Right renal cortex interstitium (tissue), 3 donors: Measurements from ENCODE around the gene BBX. TPM values are rescaled to one million over a fixed set of nuclear protein-coding genes. Genes with fewer than 3 reads are reported as not detected.

Source experiments
- DNase-seq, 3 donors: peaks; one replicate each; pipeline ENCODE4 v3.0.0-alpha.2; 2013; ENCODE audit warnings: low read depth in 3 of 3, low spot score in 2 of 3
- polyA plus RNA-seq, 3 donors: library from polyadenylated mRNA; unstranded; fragments of 120-200 nt; gene quantifications; one replicate each; pipeline ENCODE4 v1.2.1, GENCODE V29; 2013; ENCODE audit not compliant: insufficient read length in 3 of 3

Gene BBX
- polyA plus RNA-seq, 3 donors, result 63.8 to 72.0 (median 69.0) TPM

DNA sequence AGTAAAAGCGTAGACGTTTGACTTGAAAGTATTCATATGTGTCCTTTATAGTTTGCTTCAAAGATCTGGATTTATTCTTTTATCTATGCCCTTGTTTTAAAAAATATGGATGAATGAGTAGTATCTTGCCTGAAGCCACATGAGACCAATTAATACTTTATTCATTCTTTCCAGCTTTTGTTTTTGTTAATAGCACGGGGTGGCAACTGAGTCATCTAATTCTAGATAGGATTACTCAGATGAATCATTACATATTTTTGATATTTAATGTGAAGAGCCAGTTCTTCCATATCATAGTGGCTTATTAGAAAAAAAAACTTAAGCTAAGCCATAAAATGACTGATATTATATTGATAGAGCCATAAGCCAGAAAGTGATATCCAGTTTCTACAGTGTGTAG is 121.9 kb downstream of the BBX start:
- DNase-seq, result no peak

DNA sequence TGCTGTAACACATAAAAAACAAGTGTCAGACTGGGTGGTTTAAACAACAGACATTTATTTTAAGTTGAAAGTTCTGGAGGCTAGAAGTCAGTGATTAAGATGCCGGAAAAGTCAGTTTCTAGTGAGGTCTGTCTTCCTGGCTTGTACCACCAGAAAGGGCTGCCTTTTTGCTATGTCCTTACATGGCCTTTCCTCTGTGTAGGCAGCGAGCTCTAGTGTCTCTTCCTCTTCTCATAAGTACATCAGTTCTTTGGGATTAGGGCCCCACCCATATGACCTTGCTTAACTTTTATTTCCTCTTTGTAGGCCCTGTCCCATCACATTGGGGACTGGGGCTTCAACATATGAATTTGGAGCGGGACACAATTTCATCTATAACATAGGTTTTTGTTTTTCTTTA is 128.0 kb downstream of the BBX start:
- DNase-seq, result no peak

DNA sequence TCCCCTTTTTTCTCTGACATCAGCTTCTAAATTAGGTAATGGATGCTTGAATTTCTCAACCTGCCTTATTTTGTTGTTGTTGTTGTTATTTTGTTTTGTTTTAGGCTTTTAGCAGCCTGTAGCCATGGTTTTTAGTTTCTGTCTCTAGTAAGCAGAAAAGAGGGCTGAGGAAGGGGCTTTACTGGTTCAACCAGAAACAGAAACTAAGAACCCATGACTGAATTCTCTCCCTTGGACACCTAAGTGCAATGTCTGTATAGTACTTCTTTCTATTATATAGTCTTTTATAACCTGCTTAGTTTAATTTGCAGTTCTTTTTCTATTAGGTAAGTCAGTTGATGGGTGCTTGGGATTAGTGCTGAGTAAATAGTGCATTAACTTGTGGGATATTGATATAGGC is 129.0 kb downstream of the BBX start:
- no peak for DNase-seq

- DNase-seq, result no peak
These were observed 131.5 kb downstream of the BBX start for GRCh38 chr3:107654218-107654617.

DNA sequence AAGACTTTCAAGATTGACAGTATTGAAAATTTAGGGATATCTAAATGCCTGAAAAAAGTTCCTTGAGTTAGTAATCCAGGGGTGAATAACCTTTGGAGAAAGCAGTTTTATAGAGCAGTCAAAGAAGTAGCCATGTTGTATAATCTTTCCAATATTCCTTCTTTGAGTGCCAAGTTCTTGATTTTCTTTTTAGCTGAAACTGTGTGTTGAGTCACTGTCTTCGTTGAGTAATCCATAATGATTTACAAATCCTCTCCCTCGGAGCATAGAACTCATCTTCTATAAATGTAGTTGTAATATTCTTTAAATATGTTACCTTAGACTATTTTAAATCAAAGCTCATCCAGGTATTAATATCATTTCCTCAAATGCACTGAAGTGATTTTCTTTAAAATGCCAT is 135.2 kb downstream of the BBX start:
- no peak for DNase-seq

GRCh38 chr3:107660306-107660976 is 137.7 kb downstream of the BBX start:
- peak in 1 of 3 donors; percentile 39 for DNase-seq

GRCh38 chr3:107661447-107662123 is 138.8 kb downstream of the BBX start:
- no peak for DNase-seq

DNA sequence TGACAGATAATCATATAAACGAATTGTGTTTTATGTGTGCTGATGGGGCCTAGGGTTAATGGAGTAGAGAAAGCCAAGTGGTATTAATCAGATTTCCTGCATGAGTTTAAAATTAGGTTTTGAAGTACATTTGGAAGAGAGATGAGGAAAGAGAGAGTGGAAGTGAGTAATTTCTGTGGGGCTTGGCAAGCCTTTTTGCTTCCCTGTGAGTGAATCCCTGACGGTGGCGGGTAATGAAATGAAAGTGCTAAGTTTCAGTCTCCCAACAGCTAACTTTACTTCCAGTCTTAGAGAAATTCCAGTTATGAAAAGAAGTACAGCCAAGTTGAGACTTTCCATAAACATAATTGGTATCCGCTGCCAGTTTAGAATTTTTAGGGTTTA is 139.4 kb downstream of the BBX start:
- no peak for DNase-seq

- no peak for DNase-seq
These were observed 139.8 kb downstream of the BBX start for GRCh38 chr3:107662586-107662985.

GRCh38 chr3:107663266-107663665 is 140.5 kb downstream of the BBX start:
- no peak for DNase-seq

DNA sequence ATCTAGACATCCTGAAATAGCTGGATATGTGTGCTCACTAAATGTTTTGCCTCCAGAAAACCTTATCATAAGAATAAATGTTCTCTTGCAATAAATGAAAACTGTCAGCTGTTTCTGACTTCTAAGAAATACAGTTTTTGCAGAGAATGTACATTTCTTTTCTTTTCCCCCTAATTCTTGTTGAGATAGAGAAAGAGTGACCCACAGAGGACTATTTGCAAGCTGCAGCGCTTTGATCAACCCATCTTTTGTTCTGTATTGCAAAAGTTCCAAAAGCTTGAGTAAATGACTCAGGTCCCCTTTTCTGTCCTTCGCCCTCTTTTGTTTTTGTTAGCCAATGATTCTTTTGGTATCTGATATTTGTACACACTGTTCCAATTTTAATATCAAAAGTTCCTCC is 141.9 kb downstream of the BBX start:
- DNase-seq, result no peak

- DNase-seq, result no peak
These were observed 142.6 kb downstream of the BBX start for GRCh38 chr3:107665351-107665750.

DNA sequence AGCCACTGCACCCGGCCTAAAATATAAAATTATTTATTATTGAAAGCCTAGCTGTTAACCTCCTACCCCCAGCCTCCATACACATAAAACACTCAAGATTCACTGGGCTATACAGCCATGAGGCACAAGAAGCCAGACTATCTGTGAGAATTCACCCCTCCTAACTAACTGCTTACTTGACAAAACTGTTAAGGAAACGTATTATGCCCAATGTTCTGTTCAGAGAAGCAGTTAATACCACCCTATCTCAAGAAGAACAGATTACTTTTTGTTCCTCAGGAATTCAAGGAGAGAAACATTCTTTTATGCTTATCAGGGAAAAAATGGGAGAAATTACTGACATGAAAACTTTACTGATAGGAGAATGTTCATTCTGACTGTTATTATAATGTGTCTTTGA is 144.1 kb downstream of the BBX start:
- no peak for DNase-seq

GRCh38 chr3:107668416-107668815 is 145.7 kb downstream of the BBX start:
- no peak for DNase-seq

DNA sequence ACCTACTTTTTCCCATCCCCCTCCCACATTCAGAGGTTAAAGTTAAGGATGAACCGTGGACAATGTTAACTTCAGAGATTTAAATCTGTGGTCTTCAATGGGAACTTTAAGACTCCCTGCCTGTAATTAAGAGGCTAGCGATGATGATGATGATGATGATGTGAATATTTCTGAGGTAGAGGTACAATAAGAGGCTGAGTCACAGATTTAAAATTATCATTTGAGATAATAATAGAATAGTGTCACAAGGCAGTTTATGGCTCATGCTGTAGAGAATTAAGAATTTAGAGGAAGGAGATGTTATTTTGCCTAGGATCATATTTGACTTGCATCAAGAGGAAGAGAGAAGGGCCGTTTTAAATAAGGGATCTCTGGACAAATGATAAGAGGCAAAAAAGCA is 146.2 kb downstream of the BBX start:
- DNase-seq, result no peak

GRCh38 chr3:107669669-107670068 is 146.9 kb downstream of the BBX start:
- no peak for DNase-seq

GRCh38 chr3:107670986-107671385 is 148.2 kb downstream of the BBX start:
- no peak for DNase-seq

DNA sequence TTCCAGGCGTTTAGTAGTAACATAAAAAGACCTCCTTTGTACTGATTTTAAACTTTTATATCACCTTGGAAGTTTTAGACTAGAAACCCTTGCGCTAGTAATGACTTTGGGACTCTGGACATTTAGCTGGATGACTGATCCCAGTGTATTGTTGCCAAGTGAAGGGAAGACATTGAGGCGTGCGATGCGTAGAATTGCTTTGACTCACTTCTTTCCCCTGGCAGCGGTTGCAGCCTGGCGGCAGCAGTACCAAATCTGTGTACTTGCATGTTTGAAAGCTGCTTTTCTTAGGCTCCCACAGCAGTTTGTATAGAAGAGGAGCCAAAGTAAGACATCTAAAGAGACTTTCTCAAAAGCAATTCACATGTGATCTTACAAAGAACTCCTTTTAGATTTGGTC is 151.6 kb downstream of the BBX start:
- DNase-seq, result no peak

GRCh38 chr3:107675233-107675900 is 152.6 kb downstream of the BBX start:
- no peak for DNase-seq

- no peak for DNase-seq
These were observed 153.9 kb downstream of the BBX start for GRCh38 chr3:107676469-107677309.

- DNase-seq, result no peak
These were observed 157.2 kb downstream of the BBX start for GRCh38 chr3:107679921-107680320.
